Sigmoid colon (tissue), 7 donors: Measurements from ENCODE around the gene ADARB1. TPM values are rescaled to one million over a fixed set of nuclear protein-coding genes. Genes with fewer than 3 reads are reported as not detected.
A peak's percentile ranks its signal among the peaks of the same experiment; 100 is the strongest.

Experiments
- DNase-seq: peaks from one replicate; pipeline ENCODE4 v3.0.0-alpha.2; 2019
- H3K27ac ChIP-seq, 4 donors: fragments of 200-600 bp; sonication (generic); one replicate each; pipeline ENCODE4 v1.5.1; 2016 to 2019; ENCODE audit warnings: mild to moderate bottlenecking in 1 of 4
- H3K27me3 ChIP-seq, 3 donors: fragments of 200-600 bp; sonication (generic); one replicate each; pipeline ENCODE4 v1.5.1; 2019; ENCODE audit warnings: mild to moderate bottlenecking in 1 of 3
- H3K36me3 ChIP-seq, 4 donors: fragments of 200-600 bp; sonication (generic); one replicate each; pipeline ENCODE4 v1.5.1; 2016 to 2019
- H3K4me1 ChIP-seq, 4 donors: fragments of 200-600 bp; sonication (generic); one replicate each; pipeline ENCODE4 v1.5.1; 2017 to 2019
- H3K4me3 ChIP-seq, 4 donors: fragments of 200-600 bp; sonication (generic); one replicate each; pipeline ENCODE4 v1.5.1; 2017 to 2019; ENCODE audit warnings: mild to moderate bottlenecking in 2 of 4, moderate library complexity in 1 of 4
- H3K9me3 ChIP-seq, 4 donors: fragments of 200-600 bp in 3 of 4; sonication (generic) in 3 of 4; one replicate each; pipeline versions ENCODE4 v1.5.1 to v1.6.1; 2013 to 2019
- EP300 ChIP-seq, 4 donors: sonication (generic); formaldehyde crosslinking; IDR thresholded peaks; one replicate each; pipeline ENCODE4 v1.6.1; 2017; ENCODE audit warnings: antibody characterized with exemption in 4 of 4
- POLR2A ChIP-seq, 2 donors: fragments of 450-650 bp; IDR thresholded peaks; one replicate each; pipeline ENCODE4 v1.6.1; 2016; ENCODE audit warnings: antibody characterized with exemption in 2 of 2, mild to moderate bottlenecking in 2 of 2, moderate library complexity in 2 of 2
- POLR2AphosphoS5 ChIP-seq, 4 donors: sonication (generic); formaldehyde crosslinking; IDR thresholded peaks; one replicate each; pipeline ENCODE4 v1.6.1; 2017; ENCODE audit warnings: antibody characterized with exemption in 4 of 4
- WGBS, 2 donors: extraction: QIAGEN DNeasy Blood & Tissue Kit; methylation state at CpG; one replicate each; pipeline ENCODE4 v1.1.7; 2013; 5-methylcytosine and 5-hydroxymethylcytosine counted together
- intact Hi-C: fragments of 100-400 bp; cut with DNase I; formaldehyde crosslinking; loops from one replicate; pipeline ENCODE4 v1.15.1; 2023
- polyA plus RNA-seq, 3 donors: library from polyadenylated mRNA; stranded (reverse); fragments of 200-250 nt; gene quantifications; one replicate each; pipeline ENCODE4 v1.2.3, GENCODE V29; 2013
- total RNA-seq, 4 donors: library from RNA; depleted of rRNA; stranded (reverse); fragments of >200 nt; gene quantifications; one replicate each; pipeline ENCODE4 v1.1.0, GENCODE V29; 2016
- TF ChIP-seq, protein P1 (sequence below), 4 experiments: fragments of 450-650 bp in 3 of 4; fragments of 200-600 bp in 1 of 4; IDR thresholded peaks; one replicate each; pipeline ENCODE4 v1.5.1; 2016 to 2019; ENCODE audit warnings: antibody characterized with exemption in 4 of 4, mild to moderate bottlenecking in 3 of 4, moderate library complexity in 2 of 4
- donor health status: healthy with polysubstance abuse.
- donor health status: Bipolar disorder and iron deficiency.
- donor health status: healthy.

The ADARB1 gene
- total and polyA plus RNA-seq, 7 donors: 0.92 to 102 (median 41.3) TPM

- 79 to 80% methylated on average over 14 of the region's 14 CpGs for WGBS, 2 donors
- H3K27ac ChIP-seq: peak overlapping the region in 2 of 4 donors; percentile 33 to 85
Observed at GRCh38 chr21:45029298-45029947, 45.0 kb upstream of the ADARB1 start.

GRCh38 chr21:45029948-45030681 is 44.3 kb upstream of the ADARB1 start:
- Histone ChIP-seq H3K27ac (peak overlapping the region in 3 of 4 donors; percentile 21 to 85 (median 33)), H3K9me3 (no peaks in the 10 kb centered on the region), H3K4me1 (peaks cover 0 to 29% (median 27%) of the 10 kb centered on the region in 4 donors), H3K4me3 (no peak overlapping the region), H3K27me3 (no peaks in the 10 kb centered on the region), H3K36me3 (no peaks in the 10 kb centered on the region)
- WGBS, 2 donors: 58 to 73% methylated on average over 26 of the region's 26 CpGs
- no peak for DNase-seq
- TF ChIP-seq POLR2A (IDR thresholded peaks at IDR 0.05) (no peak), POLR2AphosphoS5 (IDR thresholded peaks at IDR 0.05) (no peak), EP300 (IDR thresholded peaks at IDR 0.05) (no peak)
- TF ChIP-seq, protein P1, sequence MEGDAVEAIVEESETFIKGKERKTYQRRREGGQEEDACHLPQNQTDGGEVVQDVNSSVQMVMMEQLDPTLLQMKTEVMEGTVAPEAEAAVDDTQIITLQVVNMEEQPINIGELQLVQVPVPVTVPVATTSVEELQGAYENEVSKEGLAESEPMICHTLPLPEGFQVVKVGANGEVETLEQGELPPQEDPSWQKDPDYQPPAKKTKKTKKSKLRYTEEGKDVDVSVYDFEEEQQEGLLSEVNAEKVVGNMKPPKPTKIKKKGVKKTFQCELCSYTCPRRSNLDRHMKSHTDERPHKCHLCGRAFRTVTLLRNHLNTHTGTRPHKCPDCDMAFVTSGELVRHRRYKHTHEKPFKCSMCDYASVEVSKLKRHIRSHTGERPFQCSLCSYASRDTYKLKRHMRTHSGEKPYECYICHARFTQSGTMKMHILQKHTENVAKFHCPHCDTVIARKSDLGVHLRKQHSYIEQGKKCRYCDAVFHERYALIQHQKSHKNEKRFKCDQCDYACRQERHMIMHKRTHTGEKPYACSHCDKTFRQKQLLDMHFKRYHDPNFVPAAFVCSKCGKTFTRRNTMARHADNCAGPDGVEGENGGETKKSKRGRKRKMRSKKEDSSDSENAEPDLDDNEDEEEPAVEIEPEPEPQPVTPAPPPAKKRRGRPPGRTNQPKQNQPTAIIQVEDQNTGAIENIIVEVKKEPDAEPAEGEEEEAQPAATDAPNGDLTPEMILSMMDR (IDR thresholded peaks at IDR 0.05): no peak
- intact Hi-C loops: no loop called here

More at GRCh38 chr21:45029298-45029947, 45.0 kb upstream of the ADARB1 start:
- Histone ChIP-seq H3K9me3 (no peaks in the 10 kb centered on the region), H3K36me3 (no peaks in the 10 kb centered on the region), H3K4me1 (peaks cover 0 to 25% (median 23%) of the 10 kb centered on the region in 4 donors), H3K4me3 (no peak overlapping the region), H3K27me3 (no peaks in the 10 kb centered on the region)
- TF ChIP-seq, protein P1 (IDR thresholded peaks at IDR 0.05): no peak
- TF ChIP-seq POLR2AphosphoS5 (IDR thresholded peaks at IDR 0.05) (no peak), EP300 (IDR thresholded peaks at IDR 0.05) (no peak)
- intact Hi-C loops: no loop called here
- DNase-seq: no peak

GRCh38 chr21:45030682-45031570 is 43.5 kb upstream of the ADARB1 start:
- no peak for TF ChIP-seq EP300 (IDR thresholded peaks at IDR 0.05)
- no peak for TF ChIP-seq POLR2AphosphoS5 (IDR thresholded peaks at IDR 0.05)
- TF ChIP-seq POLR2A (IDR thresholded peaks at IDR 0.05): no peak
- TF ChIP-seq, protein P1 (IDR thresholded peaks at IDR 0.05): no peak
- no peaks in the 10 kb centered on the region for H3K36me3 ChIP-seq
- H3K4me1 ChIP-seq: peaks cover 0 to 29% (median 27%) of the 10 kb centered on the region in 4 donors
- peak; percentile 56 for DNase-seq
- H3K27ac ChIP-seq: peak overlapping the region in 1 of 4 donors; percentile 85
- 59 to 69% methylated on average over 23 of the region's 23 CpGs for WGBS, 2 donors
- no peak overlapping the region for H3K4me3 ChIP-seq
- no peaks in the 10 kb centered on the region for H3K27me3 ChIP-seq
- intact Hi-C loops: no loop called here
- no peaks in the 10 kb centered on the region for H3K9me3 ChIP-seq

- Histone ChIP-seq H3K4me1 (peaks cover 0 to 29% (median 27%) of the 10 kb centered on the region in 4 donors), H3K4me3 (no peak overlapping the region), H3K27me3 (no peaks in the 10 kb centered on the region), H3K9me3 (peaks cover 0 to 6% (median 1%) of the 10 kb centered on the region in 4 donors), H3K27ac (peak overlapping the region in 1 of 4 donors; percentile 85), H3K36me3 (no peaks in the 10 kb centered on the region)
- TF ChIP-seq EP300 (IDR thresholded peaks at IDR 0.05) (no peak), POLR2AphosphoS5 (IDR thresholded peaks at IDR 0.05) (no peak), POLR2A (IDR thresholded peaks at IDR 0.05) (no peak)
- TF ChIP-seq, protein P1 (IDR thresholded peaks at IDR 0.05): no peak
- DNase-seq: peak; percentile 60
- 26 to 68% methylated on average over 23 of the region's 23 CpGs for whole genome bisulfite sequencing, 2 donors
- intact Hi-C loops: no loop called here
Observed at GRCh38 chr21:45031571-45032191, 42.7 kb upstream of the ADARB1 start.
